ENCODE results near the gene ERG28.

ERG28 gene

GRCh38 chr14:75673345-75674035 is 12.8 kb upstream of the ERG28 start:
- no peak overlapping the region for H3K27ac ChIP-seq
- TF ChIP-seq, protein P1, sequence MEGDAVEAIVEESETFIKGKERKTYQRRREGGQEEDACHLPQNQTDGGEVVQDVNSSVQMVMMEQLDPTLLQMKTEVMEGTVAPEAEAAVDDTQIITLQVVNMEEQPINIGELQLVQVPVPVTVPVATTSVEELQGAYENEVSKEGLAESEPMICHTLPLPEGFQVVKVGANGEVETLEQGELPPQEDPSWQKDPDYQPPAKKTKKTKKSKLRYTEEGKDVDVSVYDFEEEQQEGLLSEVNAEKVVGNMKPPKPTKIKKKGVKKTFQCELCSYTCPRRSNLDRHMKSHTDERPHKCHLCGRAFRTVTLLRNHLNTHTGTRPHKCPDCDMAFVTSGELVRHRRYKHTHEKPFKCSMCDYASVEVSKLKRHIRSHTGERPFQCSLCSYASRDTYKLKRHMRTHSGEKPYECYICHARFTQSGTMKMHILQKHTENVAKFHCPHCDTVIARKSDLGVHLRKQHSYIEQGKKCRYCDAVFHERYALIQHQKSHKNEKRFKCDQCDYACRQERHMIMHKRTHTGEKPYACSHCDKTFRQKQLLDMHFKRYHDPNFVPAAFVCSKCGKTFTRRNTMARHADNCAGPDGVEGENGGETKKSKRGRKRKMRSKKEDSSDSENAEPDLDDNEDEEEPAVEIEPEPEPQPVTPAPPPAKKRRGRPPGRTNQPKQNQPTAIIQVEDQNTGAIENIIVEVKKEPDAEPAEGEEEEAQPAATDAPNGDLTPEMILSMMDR (conservative IDR thresholded peaks at IDR 0.05) = no peak
- no peak for TF ChIP-seq ZFX (IDR thresholded peaks at IDR 0.05)

- H3K27ac ChIP-seq = no peak overlapping the region
- no peak for TF ChIP-seq ZFX (IDR thresholded peaks at IDR 0.05)
- TF ChIP-seq, protein P1 (conservative IDR thresholded peaks at IDR 0.05) = no peak
These were observed 12.0 kb upstream of the ERG28 start for GRCh38 chr14:75672605-75673192.

- TF ChIP-seq ZFX (IDR thresholded peaks at IDR 0.05) = no peak
- TF ChIP-seq, protein P1 (conservative IDR thresholded peaks at IDR 0.05) = no peak
- H3K27ac ChIP-seq = no peak overlapping the region
These were observed 6.6 kb upstream of the ERG28 start for GRCh38 chr14:75667099-75667765.

DNA sequence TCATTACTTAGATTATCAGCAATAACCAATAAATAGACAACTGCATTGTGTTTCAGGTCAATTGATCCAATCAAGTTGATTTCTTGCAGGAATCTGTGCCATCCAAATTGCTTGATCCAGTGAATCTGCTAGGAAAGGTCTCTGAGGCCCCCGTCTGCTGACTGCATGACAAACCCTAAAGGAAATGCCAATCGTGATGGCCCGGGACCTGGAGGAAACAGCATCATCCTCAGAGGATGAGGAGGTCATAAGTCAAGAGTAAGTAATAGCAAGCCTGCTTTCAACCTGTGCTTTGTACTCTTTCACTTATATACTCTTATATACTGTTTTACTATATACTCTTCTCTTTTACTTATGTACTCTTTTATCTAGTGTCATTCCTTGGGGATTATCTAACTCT is 2.3 kb upstream of the ERG28 start:
- TF ChIP-seq ZFX (IDR thresholded peaks at IDR 0.05) = no peak
- TF ChIP-seq, protein P1 (conservative IDR thresholded peaks at IDR 0.05) = no peak
- no peak overlapping the region for H3K27ac ChIP-seq

GRCh38 chr14:75661499-75661814 is 781 bp upstream of the ERG28 start:
- TF ChIP-seq, protein P1 (conservative IDR thresholded peaks at IDR 0.05) = no peak
- TF ChIP-seq ZFX (IDR thresholded peaks at IDR 0.05) = no peak
- H3K27ac ChIP-seq = peak overlapping the region; percentile 80

DNA sequence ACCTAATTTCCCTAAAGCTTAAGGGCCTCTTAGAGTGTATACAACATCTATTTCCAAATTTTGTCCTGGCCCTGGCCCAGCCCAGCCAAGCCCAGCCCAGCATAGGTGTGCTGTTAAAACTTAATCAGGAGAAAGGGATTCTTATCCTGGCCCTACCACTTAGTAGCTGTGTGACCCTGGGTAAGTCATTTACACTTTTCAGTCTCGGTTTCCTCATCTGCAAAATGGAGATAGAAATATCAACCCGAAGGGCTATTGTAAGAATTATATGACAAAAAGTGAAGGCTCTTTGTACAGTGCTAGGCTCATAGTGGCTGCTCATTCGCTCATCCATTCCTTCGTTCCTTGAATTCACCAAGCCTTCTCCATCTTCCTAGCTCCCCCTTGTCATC is 442 bp downstream of the ERG28 start:
- TF ChIP-seq ZFX (IDR thresholded peaks at IDR 0.05) = no peak
- TF ChIP-seq, protein P1 (conservative IDR thresholded peaks at IDR 0.05) = no peak
- peak overlapping the region; percentile 80 for H3K27ac ChIP-seq

DNA sequence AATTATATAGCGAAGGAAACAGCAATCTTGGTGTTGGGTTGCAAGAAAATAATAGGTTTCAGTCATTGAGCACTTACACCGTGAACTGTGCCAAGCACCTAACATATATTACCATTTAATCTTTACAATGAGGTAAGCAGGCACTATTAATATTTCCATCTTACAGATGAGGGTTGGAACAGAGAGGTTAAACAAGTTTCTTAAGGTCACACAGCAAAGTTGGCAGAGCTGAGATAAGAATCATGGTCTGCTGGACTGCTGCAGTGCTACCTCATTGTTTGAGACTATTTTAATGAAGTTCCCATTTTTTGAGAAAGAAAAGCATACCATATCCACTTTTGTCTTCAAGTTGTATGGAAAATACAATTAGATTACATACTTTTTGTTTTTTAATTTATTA is 1.7 kb downstream of the ERG28 start:
- TF ChIP-seq, protein P1 (conservative IDR thresholded peaks at IDR 0.05) = no peak
- no peak for TF ChIP-seq ZFX (IDR thresholded peaks at IDR 0.05)
- no peak overlapping the region for H3K27ac ChIP-seq

Data from C4-2B (cell line).